ENCODE measurements around the gene OPCML.

Gene OPCML

DNA sequence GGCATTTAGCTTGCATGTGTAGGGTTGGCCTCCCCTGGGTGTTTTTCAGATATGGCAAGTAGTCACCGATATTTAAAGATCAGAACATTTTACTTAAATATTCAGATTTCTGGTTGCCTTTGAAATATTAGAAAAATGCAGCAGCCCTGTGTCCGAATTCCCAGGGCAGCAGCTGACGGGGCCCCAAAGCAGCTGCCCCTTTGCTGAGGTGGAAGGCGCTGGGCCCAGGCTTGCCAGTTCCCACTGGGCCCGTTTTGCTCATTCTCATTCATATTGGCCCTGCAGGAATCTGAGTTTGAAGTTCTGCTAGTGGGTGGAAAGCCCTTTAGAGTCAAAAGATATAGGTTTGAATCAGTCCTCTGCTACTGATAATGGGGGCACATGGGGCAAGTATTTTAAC, 692.1 kb downstream of the OPCML start:
- DNase-seq (ENCODE audit: insufficient read length, low spot score) = no peak
- FAIRE-seq = no peak

DNA sequence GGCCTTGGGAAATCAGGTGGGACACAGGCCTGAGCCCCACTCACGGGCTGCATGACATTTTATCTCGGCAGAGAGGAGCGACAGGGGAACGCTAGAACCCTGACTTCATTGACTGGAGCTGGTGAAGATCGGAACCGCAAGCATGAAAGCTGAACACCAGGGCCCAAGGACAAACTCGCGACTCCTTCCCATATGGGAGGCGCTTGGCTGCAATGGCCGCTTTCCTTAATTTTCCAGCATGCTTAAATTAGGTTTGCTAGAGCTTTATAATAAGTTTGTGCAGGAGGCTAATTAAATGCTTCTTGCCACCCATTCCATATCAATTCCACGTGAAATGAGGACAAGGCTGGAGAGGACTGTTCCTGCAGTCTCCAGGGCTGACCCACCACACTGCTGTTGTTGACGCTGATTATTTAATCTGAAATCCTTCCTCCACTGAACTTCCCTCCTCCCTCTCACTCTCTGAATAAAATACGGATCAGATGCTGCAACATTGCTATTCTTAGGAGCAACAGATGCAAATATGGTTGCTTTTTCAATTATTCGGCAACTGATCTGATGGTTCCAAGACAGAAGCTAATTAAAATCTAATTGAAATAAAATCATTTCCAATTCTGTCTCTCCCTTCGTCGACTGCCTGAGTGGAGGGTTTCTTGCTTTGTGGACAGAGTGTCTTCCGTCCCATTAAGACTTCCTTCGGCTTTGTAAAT, 692.9 kb downstream of the OPCML start:
- DNase-seq (ENCODE audit: insufficient read length, low spot score) = no peak
- no peak for FAIRE-seq

DNA sequence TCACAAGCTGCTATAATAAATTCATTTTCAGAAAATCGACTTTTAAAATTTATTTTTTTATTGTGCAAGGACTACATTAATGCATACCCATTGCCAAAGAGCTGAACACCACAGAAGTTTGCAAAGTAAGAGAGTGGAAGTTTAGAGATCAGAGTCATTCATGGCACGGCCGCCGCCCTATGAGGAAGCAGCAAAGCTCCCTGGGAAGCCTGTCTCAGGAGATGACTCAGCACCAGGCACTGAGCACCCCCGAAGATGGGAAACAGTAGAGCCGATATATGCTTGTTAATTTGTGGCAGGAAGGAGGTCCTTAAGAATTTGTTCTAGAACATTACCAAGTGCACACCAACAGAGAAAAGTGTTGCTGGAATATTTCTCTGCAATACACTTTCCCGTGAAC, 693.7 kb downstream of the OPCML start:
- FAIRE-seq (no peak), DNase-seq (ENCODE audit: insufficient read length, low spot score) (no peak)

DNA sequence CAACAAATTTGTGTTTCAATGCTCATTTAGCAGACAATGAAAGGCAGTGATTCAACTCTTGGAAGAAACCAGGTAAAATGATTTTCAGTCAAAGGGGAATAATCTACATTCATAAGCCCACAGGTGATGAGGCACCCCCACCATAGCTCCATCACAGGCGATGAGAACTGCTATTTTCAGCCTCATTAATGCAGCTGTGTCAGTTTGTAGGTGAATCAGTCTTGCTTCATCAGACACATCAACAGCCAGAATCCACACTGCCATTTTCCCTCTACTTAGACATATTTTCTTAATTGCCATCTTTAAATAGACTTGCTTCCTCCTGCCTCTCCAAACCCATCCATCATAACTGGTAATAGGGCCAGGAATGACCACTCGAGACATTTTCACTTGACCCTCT, 701.0 kb downstream of the OPCML start:
- DNase-seq (ENCODE audit: insufficient read length, low spot score) (no peak), FAIRE-seq (no peak)

DNA sequence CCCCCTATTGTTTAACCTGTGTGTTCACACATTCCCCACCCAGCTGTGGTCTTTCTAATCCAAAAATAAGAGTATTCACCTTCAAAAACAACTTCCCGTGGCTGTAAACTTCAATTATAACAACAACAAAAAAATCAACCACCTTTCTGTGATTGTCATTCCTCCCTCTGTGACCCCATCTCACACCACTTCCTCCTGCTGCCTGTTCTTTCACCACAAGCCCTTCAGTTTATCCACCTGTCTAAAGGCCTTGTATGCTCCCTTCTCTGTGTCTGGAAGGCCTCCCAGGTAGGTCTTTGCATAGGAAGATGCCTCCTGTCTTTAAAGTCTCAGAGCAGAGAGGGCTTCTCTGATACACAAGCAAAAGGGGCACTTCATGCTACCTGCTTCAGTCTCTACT, 707.7 kb downstream of the OPCML start:
- FAIRE-seq = no peak

DNA sequence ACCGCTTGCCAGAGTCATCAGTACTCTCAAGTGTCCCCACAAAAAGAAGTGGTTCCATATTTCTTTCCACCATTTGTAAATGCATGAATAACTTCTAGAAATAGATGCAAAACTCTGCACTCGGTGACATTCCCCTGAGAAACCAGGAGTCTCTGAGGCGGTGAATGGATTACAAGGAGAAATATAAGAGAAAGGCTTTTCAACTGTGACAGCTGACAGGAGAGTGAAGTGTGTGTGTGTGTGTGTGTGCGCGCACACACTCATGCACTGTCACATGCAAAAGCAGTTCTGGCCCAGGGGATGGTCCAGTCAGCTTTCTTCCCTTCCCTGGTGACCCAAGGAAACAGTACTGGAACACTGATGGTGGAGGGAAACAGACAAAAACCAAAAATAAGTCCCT, 710.0 kb downstream of the OPCML start:
- DNase-seq (ENCODE audit: insufficient read length, low spot score) = no peak
- FAIRE-seq = no peak

More for the DNA sequence above, 707.7 kb downstream of the OPCML start:
- no peak for DNase-seq (ENCODE audit: insufficient read length, low spot score)

DNA sequence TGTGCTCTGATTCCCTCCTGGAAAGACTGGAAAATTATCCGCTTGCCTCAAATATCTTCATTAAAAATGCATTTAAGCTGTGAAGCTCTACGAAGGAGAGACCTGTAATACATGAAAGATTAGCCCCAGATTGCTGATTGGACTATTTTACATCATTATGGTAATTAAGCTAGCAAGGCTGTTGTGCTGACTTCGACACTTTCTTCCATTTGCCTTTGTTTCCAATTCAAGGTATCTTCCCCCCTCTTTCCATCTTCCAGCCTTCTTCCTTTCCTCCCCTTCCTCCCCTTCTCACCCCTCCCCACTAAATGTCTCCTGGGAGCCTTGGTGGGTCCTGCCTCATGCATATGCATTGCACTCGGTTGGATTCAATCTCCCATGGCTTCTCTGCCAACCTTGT, 710.8 kb downstream of the OPCML start:
- DNase-seq (ENCODE audit: insufficient read length, low spot score) (no peak), FAIRE-seq (no peak)

DNA sequence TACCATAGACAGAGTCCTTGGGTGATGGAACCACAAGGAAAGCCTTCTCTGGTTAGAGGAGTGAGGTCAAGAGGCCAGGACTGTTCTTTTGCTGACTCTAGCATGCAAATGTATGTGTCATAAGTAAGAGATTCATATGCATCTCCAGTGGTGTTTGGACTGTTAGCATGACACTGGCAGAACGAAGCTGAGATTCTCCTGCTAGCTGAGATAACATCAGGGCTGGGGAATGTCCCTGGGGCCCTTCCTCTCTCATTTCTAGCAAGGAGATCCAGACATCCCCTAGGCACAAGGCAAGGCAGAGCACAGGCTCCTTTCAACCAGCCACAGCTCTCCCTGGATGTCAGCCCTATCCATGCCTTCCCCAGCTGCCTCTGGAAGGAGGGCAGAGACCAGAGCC, 711.3 kb downstream of the OPCML start:
- DNase-seq (ENCODE audit: insufficient read length, low spot score) (no peak), FAIRE-seq (no peak)

DNA sequence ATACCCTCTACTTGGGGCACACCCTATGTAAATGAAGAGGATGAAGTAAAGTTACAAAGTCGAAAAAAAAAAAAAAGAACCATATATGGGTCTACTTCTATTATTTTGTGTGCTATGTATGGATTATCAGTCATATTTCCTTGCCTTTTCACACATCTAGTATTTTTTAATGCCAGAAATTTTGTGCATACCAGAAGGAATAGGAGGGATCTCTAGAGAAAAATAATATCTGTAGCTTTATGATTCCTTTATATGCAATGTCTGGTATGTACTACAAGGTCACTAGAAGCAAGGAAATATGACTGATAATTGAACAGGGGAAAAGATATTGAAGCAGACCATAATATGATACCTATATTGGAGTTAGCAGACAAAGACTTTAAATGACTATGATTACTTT, 713.4 kb downstream of the OPCML start:
- no peak for FAIRE-seq
- DNase-seq (ENCODE audit: insufficient read length, low spot score) = no peak

DNA sequence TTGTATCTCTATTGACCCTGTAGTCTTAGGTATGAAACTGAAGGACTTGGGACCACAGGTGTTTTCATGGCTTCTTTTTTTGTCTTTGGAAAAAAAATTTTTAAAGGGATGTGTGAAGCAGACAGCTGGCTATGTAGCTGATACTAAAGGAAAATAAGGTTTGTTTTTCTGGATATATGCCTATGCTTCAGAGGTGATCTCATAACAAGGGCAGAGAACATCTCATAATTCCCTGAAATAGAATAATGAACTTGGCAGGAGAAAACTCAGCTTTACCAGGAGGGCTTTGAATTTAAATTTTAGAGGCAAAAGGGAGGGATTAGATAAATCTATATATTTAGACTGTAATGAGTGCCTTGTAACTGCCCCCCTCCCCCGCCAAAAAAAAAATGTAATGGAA, 714.9 kb downstream of the OPCML start:
- no peak for DNase-seq (ENCODE audit: insufficient read length, low spot score)

DNA sequence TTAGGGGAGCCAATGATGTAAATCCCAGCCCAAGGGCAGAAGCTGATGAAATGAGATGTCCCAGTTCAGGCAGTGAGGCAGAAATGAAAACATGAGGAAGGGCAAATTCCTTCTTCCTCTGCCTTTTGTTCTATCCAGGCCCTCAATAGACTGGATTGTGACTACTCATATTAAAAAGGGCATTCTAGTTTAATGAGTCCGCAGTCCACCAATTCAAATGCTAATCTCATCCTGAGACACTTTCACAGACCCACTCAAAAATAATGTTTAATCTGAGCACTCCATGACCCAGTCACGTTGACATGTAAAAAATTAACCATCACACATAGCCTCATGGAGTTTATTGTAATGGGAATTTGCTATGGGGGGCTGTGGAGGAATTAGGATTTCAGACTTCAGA, 717.9 kb downstream of the OPCML start:
- no peak for FAIRE-seq
- no peak for DNase-seq (ENCODE audit: insufficient read length, low spot score)

More for the DNA sequence above, 714.9 kb downstream of the OPCML start:
- FAIRE-seq = no peak

DNA sequence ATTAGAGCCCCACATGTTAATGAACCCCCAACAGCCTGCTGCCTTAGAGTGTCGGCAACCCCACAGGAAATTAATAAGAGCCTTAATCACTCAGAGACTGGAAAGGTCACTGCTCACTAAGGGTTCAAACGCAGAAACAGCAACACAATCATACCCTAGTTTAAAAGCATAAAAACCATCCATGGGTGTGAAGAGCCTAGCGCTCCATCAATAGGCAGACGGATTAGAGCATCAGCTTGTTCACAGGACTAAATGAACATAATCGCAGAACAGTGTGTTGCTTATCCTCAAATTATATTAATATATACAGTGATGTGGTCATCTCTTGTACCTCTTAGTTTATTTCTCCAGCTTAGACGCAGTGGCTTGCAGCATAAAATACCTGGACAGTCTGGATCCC, 720.7 kb downstream of the OPCML start:
- FAIRE-seq = no peak

DNA sequence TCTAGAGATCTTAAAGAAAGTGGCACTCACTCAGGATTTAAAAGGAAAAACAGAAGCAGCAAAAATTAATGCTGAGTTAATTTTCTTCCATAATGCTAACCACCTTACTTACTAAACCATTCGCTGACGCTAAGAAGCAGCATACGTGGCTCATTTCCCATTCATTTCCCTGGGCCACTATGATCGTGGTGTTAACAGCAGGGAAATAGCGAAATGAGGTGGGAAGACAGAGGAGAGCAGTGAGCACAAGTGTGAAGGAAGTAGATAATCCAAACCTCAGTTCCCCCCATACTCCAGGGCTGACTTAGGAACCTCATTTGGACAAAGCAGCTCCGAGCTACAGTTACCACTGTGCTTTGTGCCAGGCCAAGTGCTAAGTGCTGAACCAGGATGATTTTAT, 723.2 kb downstream of the OPCML start:
- no peak for DNase-seq (ENCODE audit: insufficient read length, low spot score)
- no peak for FAIRE-seq

More for the DNA sequence above, 720.7 kb downstream of the OPCML start:
- DNase-seq (ENCODE audit: insufficient read length, low spot score) = no peak

DNA sequence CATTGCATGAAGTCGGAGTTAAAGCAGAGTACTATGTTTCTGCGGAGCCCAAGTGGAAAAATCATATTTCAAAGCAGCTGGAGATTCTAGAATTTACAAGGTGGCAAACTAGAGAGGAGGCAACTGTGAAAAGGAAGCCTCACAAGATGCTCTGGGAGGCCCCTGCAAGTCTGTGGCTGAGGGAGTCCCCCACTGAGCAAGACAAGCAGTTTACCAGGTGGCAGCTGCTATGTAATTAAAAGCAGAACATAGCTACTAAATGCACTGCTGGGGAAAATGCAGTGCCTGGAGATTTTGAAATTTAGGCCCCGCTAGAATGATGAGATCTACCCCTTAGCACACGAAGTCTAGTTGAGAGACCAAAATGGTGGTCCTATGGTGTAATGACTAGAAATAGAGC, 728.0 kb downstream of the OPCML start:
- no peak for DNase-seq (ENCODE audit: insufficient read length, low spot score)
- FAIRE-seq = no peak

DNA sequence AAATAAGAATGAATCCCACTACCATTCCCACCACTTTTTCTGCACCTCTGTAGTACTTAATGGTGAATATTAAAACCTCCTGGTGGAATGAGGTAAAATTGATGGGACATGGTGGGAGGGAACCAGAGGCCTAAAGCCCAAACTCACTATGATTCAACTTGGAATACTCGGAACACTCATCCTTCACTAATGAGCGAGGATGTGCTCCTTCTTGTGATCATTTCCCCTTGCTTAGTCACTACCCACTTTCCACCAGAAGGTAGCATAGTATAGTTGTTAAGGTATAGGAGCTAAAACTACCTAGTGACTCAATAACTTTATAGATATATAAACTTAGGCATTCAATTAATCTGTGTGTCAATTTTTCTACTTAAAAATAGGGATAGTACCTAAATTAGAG, 728.9 kb downstream of the OPCML start:
- no peak for DNase-seq (ENCODE audit: insufficient read length, low spot score)
- no peak for FAIRE-seq

DNA sequence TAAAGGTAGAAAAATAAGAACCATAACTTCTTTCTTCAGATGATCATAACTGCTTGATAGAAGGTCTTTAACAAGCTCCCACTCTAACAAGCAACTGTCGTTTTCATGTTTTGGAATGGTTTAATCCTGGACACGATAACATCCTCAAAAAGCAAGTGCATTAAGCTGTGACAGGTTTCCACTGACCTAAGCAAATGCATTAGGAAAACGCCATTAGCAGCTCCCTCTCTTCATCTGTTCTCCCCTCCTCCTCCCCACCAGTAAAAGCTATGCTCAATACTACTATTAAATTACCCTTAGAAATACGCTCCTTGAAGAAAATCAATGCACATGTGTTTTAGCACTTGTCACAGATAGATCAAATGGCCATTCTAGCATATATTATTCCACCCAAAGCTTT, 729.4 kb downstream of the OPCML start:
- FAIRE-seq = no peak
- no peak for DNase-seq (ENCODE audit: insufficient read length, low spot score)

DNA sequence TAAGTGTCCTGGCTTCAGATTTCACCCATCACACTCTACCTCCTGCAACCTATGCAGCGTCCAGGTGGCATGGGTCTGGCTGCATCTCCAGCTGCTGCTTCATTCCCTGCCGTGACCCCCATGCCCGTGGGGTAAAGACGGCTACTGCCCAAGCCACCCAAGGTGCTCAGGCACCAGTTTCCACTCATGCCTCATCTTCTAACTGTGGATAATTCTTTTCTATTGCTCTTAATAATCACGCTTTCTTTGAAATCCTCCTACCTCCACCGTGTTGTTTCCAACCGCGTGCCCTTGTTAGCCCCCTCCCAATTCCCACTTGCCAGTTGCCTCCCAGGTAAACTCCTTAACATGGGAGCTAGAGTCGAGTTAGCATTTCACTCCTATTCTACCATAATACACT, 738.5 kb downstream of the OPCML start:
- no peak for FAIRE-seq

DNA sequence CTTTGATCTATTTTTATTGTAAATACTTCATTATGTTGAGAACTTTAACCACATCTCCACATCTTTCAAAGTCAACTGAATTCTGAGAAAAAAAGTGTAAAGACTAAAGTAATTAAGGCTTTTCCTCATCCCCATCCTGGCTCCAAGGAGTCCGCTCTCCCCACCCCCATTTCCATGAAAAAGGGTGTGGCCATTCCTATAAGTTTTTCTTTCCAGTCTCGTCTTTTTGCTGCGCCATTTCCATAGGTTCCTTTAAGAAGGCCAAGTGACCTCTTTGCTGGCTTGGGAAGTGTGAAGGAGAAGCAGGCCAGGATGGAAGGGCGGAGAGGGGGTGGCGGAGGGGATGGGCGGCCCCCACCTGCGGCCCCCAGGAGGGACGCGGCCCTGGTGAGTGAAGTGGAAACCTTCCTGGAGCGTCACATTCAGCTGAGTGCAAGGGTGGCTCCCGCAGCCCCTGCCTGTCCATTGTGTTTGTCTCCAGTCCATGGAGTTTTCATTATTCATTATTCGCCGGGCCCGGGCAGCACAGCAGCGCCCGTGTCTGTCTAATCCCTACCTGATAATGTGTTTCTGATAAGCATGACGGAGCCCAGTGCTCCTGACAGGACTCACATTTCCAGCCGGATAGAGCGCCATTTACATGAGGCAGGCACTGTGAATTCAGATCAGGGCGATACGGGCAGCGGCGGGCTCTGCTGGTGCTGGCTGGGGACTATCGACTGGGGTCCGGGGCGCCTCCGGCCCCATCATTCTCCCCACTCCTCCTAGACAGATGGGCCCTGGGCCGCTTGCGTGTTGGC, 739.8 kb downstream of the OPCML start:
- FAIRE-seq = no peak

More for the DNA sequence above, 738.5 kb downstream of the OPCML start:
- DNase-seq (ENCODE audit: insufficient read length, low spot score) = no peak

DNA sequence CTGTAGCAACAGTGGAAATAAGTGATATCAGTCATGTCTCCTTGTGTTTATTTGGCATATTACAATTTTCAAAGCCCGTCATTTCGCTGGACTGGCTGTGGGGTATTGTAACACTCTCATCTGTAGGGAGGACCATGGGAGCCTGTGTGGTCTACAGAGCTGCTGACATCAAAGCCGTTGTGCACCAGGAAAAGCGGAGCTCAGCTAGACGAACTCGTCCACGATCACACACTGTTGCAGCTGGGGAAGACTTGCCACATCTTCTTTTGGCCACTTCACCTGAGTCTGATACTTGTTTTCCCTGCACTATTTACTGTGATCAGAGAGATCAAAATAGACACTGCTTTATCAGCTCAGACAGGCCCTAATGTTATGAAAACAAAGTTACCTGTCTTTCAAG, 741.3 kb downstream of the OPCML start:
- FAIRE-seq (no peak), DNase-seq (ENCODE audit: insufficient read length, low spot score) (no peak)

More for the DNA sequence above, 739.8 kb downstream of the OPCML start:
- no peak for DNase-seq (ENCODE audit: insufficient read length, low spot score)

DNA sequence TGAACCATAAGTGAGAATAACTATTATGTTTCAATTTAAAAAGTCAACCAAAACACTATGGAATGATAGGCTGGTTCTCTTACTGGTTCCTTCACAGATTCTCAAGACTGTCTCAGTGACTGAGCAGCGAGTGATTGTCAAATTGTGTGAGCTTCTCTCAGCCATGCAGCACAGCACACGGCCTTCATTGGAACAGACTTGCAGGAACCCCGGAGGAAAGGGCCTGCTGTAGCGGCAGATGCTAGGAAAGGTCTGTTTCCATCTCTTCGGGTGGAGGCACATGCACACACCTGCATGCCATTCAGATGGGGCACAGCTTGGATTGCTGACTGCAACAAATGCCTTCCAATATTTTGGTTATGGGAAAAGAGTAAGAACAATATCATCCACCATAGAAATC, 741.8 kb downstream of the OPCML start:
- DNase-seq (ENCODE audit: insufficient read length, low spot score) = no peak
- no peak for FAIRE-seq

DNA sequence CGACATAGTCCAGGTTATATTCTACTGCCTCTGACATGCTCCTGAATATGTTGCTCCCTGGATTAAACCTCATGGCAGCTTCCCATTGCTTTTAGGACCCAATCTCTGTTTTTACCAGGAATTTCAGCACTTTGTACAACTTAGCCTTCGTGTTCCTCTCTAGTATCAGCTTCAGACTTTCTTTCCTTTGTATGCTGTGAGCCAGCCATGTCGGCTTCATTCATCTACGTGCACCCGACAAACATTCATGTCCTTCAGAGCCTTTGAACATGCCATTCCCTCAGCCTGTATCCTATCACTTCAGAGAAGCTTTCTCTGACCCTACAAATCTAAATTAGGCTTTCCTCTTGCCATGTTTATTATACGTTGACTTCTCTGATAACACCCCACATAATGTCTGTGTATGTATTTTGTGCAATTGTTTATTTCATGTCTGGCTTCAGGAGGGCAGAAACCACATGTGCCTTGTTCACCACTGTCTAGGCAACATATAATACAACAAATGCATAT, 743.4 kb downstream of the OPCML start:
- FAIRE-seq (no peak), DNase-seq (ENCODE audit: insufficient read length, low spot score) (no peak)

DNA sequence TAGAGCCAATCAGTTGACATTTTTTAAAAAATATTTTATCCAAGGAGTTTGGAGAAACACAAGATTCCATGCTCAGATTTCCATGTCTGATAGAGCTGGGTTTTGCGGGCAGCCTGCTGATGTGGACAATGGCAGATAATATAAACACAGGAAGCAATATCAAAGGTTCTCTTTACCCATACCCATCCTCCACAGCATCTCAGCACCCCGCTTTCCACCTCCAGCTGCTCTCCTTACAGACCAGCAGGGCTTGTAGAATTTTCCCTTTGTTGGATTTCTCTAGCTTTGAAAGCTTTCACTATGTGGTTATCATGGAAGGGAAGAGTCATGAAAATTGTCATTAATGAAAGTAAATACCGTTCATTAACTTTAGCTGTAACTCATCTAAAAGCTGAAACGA, 746.4 kb downstream of the OPCML start:
- DNase-seq (ENCODE audit: insufficient read length, low spot score) (no peak), FAIRE-seq (no peak)

Data from GM19239 (cell line).